NOMO-1 (cell line): ENCODE measurements around the gene GIT2.
"Not testable (repeated sequence)": the region's sequence is repeated elsewhere in the genome, so short reads cannot be mapped to it uniquely, and the experiment has no call there.

Experiments used
- DNase-seq, 2 experiments: peaks; one replicate each; lab custom pipeline; 2025; ENCODE audit not compliant: unreplicated experiment in 2 of 2; lab: John Stamatoyannopoulos, UW

Gene GIT2

GRCh38 chr12:109925185-109925840 is 70.9 kb downstream of the GIT2 start:
- DNase-seq, result no peak

GRCh38 chr12:109923481-109924245 is 72.5 kb downstream of the GIT2 start:
- DNase-seq, result no peak

- no peak for DNase-seq
These were observed 73.1 kb downstream of the GIT2 start for GRCh38 chr12:109923038-109923437.

GRCh38 chr12:109921982-109922381 is 74.2 kb downstream of the GIT2 start:
- no peak for DNase-seq

- no peak for DNase-seq
These were observed 75.8 kb downstream of the GIT2 start for GRCh38 chr12:109920261-109920780.

GRCh38 chr12:109919456-109919855 is 76.7 kb downstream of the GIT2 start:
- no peak for DNase-seq

- no peak for DNase-seq
These were observed 80.1 kb downstream of the GIT2 start for GRCh38 chr12:109916045-109916444.

GRCh38 chr12:109915171-109916040 is 80.8 kb downstream of the GIT2 start:
- no peak for DNase-seq

- DNase-seq, result no peak
These were observed 81.7 kb downstream of the GIT2 start for GRCh38 chr12:109914461-109914860.

- no peak for DNase-seq
These were observed 83.3 kb downstream of the GIT2 start for GRCh38 chr12:109912855-109913321.

- DNase-seq, result no peak
These were observed 85.2 kb downstream of the GIT2 start for GRCh38 chr12:109910969-109911348.

GRCh38 chr12:109910254-109910968 is 85.8 kb downstream of the GIT2 start:
- DNase-seq, result no peak

GRCh38 chr12:109905301-109905700 is 90.9 kb downstream of the GIT2 start:
- DNase-seq, result no peak

- no peak for DNase-seq
These were observed 93.2 kb downstream of the GIT2 start for GRCh38 chr12:109902891-109903418.

- no peak for DNase-seq
These were observed 95.2 kb downstream of the GIT2 start for GRCh38 chr12:109900752-109901580.

- DNase-seq, result peak; percentile 87 to 92
These were observed 96.1 kb downstream of the GIT2 start, which contains the start of gene TCHP for GRCh38 chr12:109899783-109900751. Gene TCHP (plus strand): TSS chr12:109900274. CDS start chr12:109903027, 2,753 bp downstream.

- not testable (repeated sequence) for DNase-seq
These were observed 96.8 kb downstream of the GIT2 start for GRCh38 chr12:109899345-109899744.

GRCh38 chr12:109897029-109897428 is 99.1 kb downstream of the GIT2 start:
- DNase-seq, result no peak
